Measurements from ENCODE around the gene PDE6H.

Gene PDE6H

GRCh38 chr12:14999695-15000365, 27.0 kb downstream of the PDE6H start:
- DNase-seq (ENCODE audit: low read depth in 2 of 3, low spot score in 2 of 3): no peak

- no peak for DNase-seq (ENCODE audit: low read depth in 2 of 3, low spot score in 2 of 3)
Measured at GRCh38 chr12:15000575-15000974, 27.7 kb downstream of the PDE6H start.

GRCh38 chr12:15001733-15002382, 29.0 kb downstream of the PDE6H start:
- no peak for DNase-seq (ENCODE audit: low read depth in 2 of 3, low spot score in 2 of 3)

GRCh38 chr12:15004421-15004820, 31.6 kb downstream of the PDE6H start:
- no peak for DNase-seq (ENCODE audit: low read depth in 2 of 3, low spot score in 2 of 3)

GRCh38 chr12:15005064-15005463, 32.2 kb downstream of the PDE6H start:
- DNase-seq (ENCODE audit: low read depth in 2 of 3, low spot score in 2 of 3): no peak

- no peak for DNase-seq (ENCODE audit: low read depth in 2 of 3, low spot score in 2 of 3)
Measured at GRCh38 chr12:15007551-15007950, 34.7 kb downstream of the PDE6H start.

- no peak for DNase-seq (ENCODE audit: low read depth in 2 of 3, low spot score in 2 of 3)
Measured at GRCh38 chr12:15011162-15011561, 38.3 kb downstream of the PDE6H start.

GRCh38 chr12:15013634-15014179, 40.9 kb downstream of the PDE6H start:
- no peak for DNase-seq (ENCODE audit: low read depth in 2 of 3, low spot score in 2 of 3)

GRCh38 chr12:15014708-15015107, 41.9 kb downstream of the PDE6H start:
- DNase-seq (ENCODE audit: low read depth in 2 of 3, low spot score in 2 of 3): no peak

GRCh38 chr12:15015121-15015520, 42.3 kb downstream of the PDE6H start:
- no peak for DNase-seq (ENCODE audit: low read depth in 2 of 3, low spot score in 2 of 3)

- no peak for DNase-seq (ENCODE audit: low read depth in 2 of 3, low spot score in 2 of 3)
Measured at GRCh38 chr12:15020156-15020555, 47.3 kb downstream of the PDE6H start.

Data from activated CD8-positive, alpha-beta memory T cell treated with anti-CD3 and anti-CD28 coated beads for 48 hours (primary cell).